Stimulated activated CD8-positive, alpha-beta memory T cell treated with anti-CD3 and anti-CD28 coated beads, Interleukin-7, amount 100 ng/mL, for 48 hours (primary cell): ENCODE results near the gene SIGMAR1.

Experiments
- DNase-seq, 2 donors: peaks; one replicate each; pipeline ENCODE4 v3.0.0-alpha.2; 2020; ENCODE audit warnings: low read depth in 1 of 2; ENCODE audit errors: extremely low read depth in 1 of 2

SIGMAR1 gene

GRCh38 chr9:34637356-34638137 lies at the start of gene SIGMAR1:
Gene SIGMAR1, minus strand, starts transcription at chr9:34637787. Its CDS starts 90 bp downstream, at chr9:34637697.
- DNase-seq: peak; percentile 86 to 88

DNA sequence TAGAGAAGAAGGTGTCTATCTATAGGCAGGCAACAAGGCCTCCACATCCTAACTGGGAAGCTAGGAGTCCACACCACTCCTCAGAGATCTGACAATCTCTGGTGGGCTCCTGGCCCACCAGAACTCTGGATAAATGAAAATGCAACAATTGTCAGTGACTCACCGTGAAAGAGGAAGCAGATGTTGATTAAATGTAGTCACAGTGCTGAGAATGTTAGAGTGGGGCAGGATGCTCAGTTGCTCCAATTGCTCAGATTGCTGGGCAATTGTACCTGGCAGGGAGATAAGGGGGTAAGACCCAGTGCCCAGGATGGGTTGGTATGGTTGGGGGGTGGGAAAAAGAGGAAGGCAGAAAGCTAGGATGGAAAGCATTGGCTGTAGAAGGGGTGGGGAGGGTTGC lies 49.1 kb upstream of the SIGMAR1 start:
- DNase-seq: no peak

- DNase-seq: no peak
Measured at GRCh38 chr9:34686231-34686630, 48.6 kb upstream of the SIGMAR1 start.

GRCh38 chr9:34685591-34685990 lies 48.0 kb upstream of the SIGMAR1 start:
- DNase-seq: no peak

DNA sequence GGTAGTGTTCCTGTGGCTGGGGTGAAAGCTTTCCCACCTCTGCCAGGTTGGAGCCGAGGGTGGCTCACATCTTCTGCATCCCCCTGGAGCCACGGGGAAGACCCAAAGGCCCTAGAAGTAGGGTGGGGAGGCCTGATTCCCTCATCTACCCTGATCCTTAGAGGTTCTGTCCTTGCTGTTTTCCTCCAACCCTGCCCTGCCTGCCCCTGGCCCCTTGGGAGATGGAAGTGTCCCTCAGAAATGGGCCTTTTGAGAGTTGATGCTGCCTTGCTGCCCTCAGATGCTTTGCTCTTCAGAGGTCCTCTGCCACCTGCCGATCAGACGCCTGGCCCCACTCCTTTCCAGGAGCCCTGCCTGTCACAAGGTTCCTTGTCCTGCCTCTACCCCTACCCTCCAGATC lies 47.2 kb upstream of the SIGMAR1 start:
- DNase-seq: no peak

DNA sequence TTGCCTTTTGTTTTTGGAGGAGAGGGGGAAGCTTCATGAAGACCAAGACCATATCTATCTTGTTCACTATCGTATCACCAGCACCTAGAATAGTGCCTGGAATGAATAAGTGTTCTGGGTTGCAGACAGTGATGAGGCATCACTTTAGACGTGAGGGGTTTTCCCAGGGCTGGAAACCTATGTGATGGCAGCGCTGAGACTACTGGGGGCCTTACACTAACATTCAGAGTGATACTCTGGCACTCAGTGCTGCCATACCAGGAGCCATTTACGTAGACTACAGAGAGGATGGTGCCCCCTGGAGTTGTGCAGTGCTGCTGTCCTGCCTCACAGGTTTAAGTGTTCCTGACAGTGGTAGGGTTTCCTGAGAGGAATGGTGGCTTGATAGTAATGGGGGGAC lies 46.6 kb upstream of the SIGMAR1 start:
- DNase-seq: peak in 1 of 2 donors; percentile 29

DNA sequence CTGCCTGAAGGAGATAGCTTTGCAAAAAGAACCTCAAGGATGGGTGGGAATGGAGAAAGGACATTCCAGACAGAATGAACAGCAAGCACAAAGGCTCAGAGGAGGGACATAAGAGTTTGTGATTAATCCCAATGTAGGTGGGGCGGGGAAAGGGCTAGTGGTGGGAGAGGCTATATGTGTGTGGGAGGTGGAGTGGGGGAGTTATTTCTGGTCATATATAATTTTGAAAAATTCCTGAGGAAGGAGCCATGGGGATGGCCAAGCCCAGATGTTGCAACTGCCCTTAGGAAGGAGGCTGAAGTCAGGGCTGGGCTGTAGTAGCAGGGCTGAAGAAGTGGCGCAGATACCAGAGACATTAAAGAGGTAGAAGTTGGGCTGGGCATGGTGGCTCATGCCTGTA lies 38.3 kb upstream of the SIGMAR1 start:
- DNase-seq: no peak

- peak in 1 of 2 donors; percentile 56 for DNase-seq
Measured at GRCh38 chr9:34675048-34675714, 37.6 kb upstream of the SIGMAR1 start.

- DNase-seq: no peak
Measured at GRCh38 chr9:34674440-34674839, 36.9 kb upstream of the SIGMAR1 start.

- DNase-seq: no peak
Measured at GRCh38 chr9:34671307-34671706, 33.7 kb upstream of the SIGMAR1 start.

- DNase-seq: no peak
Measured at GRCh38 chr9:34669809-34670562, 32.4 kb upstream of the SIGMAR1 start.

DNA sequence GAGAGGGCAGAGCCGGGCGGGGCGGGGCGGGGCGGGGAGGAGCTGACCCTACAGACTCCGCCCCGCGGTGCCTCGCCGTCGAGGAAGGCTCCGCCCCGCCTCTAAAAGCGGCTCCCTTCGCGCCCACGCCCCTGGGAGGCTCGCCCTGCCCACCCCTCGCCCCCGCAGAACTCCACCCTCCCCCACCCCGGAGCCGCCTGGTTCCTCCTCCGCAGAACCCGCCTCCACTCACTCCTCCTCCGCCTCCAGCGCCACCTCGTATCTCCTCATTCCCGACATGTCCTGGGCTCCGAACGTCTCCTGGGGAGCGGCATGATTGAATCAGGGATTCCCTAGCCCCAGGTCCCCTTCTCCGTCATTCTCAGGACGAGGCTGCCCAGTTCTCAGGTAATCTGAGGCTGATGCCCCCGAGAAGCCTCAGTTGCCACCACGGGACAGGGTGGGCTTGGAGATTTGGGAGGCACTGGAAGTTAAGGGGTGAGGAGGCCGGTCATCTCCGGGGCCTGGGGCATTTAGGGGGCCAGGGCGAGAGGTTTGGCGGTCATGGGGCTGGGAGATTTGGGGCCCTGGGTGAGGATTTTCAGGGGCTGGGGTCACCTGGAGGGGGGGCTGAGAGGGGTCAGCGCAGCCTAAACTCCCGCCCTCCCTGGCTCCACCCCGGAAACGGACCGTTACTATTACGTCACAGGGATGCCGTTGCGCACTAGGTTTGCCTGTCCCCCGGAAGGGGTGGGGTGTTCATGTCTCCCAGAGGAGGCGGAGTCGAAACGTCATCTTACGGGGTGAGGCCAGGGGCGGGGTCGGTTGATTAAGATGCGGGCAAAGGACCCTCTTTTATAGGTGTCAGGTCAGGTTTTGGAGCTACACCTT lies 28.0 kb upstream of the SIGMAR1 start:
- peak; percentile 57 to 84 for DNase-seq

- DNase-seq: no peak
Measured at GRCh38 chr9:34665067-34665380, 27.4 kb upstream of the SIGMAR1 start.

DNA sequence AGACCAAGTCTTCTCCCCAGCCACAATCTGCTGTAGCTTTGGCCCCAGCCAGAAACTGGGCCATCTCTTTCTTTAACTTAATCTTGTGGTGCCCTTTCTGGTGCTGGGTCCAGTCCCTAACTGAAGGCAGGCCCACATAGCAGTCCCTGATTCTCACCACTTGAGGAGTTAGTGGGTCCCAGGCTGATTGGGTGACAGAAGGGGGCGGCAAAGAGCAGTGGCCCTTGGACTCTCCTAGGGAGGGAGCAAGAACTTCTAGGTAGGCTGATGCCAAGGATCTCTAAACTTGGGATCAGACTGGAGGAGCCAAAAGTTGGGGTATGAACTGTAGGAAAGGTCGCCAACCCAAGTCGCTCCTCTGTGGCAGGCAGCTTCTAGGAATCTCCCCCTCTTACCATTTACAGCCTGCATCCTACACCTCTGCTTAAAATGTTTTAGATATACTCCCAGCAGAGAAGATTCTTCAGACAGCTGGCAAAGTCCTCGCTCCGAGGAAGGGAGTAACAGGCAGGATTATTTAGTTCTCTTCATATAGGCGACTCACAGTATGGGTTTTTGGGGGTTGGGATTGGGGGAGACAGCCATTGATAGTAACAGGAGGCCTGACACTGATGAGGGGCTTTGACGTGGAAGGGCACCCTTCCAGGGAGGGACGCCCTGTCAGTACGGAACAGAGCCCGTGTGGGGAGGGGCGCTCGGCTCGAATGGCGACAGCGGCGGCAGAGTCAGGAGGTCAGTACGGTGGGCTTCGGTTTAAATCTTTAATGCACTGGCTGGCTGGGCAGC lies 26.9 kb upstream of the SIGMAR1 start:
- peak in 1 of 2 donors; percentile 63 for DNase-seq

GRCh38 chr9:34663303-34663605 lies 25.7 kb upstream of the SIGMAR1 start:
- no peak for DNase-seq

GRCh38 chr9:34662526-34663302 lies 25.1 kb upstream of the SIGMAR1 start, which contains the start of gene CCL27:
Gene CCL27, minus strand, starts transcription at chr9:34662657. Its CDS starts 24 bp downstream, at chr9:34662633.
- DNase-seq: no peak

- no peak for DNase-seq
Measured at GRCh38 chr9:34659592-34660253, 22.1 kb upstream of the SIGMAR1 start.

DNA sequence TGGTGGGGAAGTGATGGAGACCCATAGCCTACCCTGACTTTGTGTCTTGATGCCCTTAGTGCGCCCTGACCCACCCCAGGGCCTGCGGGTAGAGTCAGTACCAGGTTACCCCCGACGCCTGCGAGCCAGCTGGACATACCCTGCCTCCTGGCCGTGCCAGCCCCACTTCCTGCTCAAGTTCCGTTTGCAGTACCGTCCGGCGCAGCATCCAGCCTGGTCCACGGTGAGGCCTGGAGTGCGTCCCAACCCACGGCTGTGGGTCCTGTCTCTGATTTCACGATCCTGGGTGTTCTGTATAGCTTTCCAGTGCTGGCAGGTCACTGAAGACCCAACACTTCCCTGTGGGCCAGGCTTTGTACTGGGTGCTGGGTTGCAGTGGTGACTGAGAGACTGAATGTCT lies 20.9 kb upstream of the SIGMAR1 start:
- DNase-seq: no peak

DNA sequence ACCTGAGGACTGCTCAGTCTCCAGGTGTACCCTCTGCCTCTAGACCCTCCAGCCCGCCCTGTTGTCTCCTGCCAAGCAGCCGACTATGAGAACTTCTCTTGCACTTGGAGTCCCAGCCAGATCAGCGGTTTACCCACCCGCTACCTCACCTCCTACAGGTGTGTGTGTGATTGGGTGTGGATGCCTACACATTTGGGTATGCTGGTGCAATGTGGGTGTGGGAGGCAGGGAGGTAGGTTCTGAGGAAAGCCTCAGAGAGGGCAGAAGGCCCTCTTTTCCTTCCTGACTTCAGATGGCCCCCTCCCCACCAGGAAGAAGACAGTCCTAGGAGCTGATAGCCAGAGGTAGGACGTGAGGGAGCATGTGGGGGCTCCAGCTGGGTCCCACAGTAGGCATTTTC lies 19.4 kb upstream of the SIGMAR1 start:
- no peak for DNase-seq
